Spleen (tissue), 11 donors: ENCODE data around the gene TMA7. TPM values are rescaled to one million over a fixed set of nuclear protein-coding genes. Genes with fewer than 3 reads are reported as not detected.

Experiments
- DNase-seq: peaks from one replicate; pipeline ENCODE4 v3.0.0-alpha.2; 2020
- H3K27ac ChIP-seq, 8 donors: fragments of 200-600 bp; sonication (generic) in 7 of 8; 1 replicate in 4 of 8; 2 replicates in 4 of 8; pipeline versions ENCODE4 v1.5.0 to v1.8.0; 2016 to 2021; ENCODE audit warnings: inconsistent platforms in 4 of 8, mild to moderate bottlenecking in 4 of 8, moderate library complexity in 1 of 8
- H3K27me3 ChIP-seq, 7 donors: fragments of 200-600 bp; sonication (generic) in 6 of 7; replicated peaks in 1 of 7; 1 replicate in 4 of 7; 2 replicates in 3 of 7; pipeline versions ENCODE4 v1.5.0 to v1.8.0; 2016 to 2021; ENCODE audit warnings: inconsistent platforms in 3 of 7, mild to moderate bottlenecking in 1 of 7
- H3K36me3 ChIP-seq, 6 donors: fragments of 200-600 bp; sonication (generic) in 5 of 6; 1 replicate in 4 of 6; 2 replicates in 2 of 6; pipeline versions ENCODE4 v1.5.0 to v1.8.0; 2016 to 2021; ENCODE audit warnings: inconsistent platforms in 2 of 6
- H3K4me1 ChIP-seq, 6 donors: fragments of 200-600 bp; sonication (generic) in 5 of 6; 1 replicate in 3 of 6; 2 replicates in 3 of 6; pipeline versions ENCODE4 v1.5.0 to v1.8.0; 2016 to 2021; ENCODE audit warnings: inconsistent platforms in 3 of 6
- H3K4me3 ChIP-seq, 8 donors: fragments of 200-600 bp; sonication (generic) in 7 of 8; 1 replicate in 4 of 8; 2 replicates in 4 of 8; pipeline versions ENCODE4 v1.5.0 to v1.8.0; 2016 to 2021; ENCODE audit warnings: inconsistent platforms in 4 of 8, mild to moderate bottlenecking in 4 of 8, moderate library complexity in 2 of 8
- H3K9me3 ChIP-seq, 8 donors: fragments of 200-600 bp; sonication (generic) in 7 of 8; 1 replicate in 4 of 8; 2 replicates in 4 of 8; pipeline versions ENCODE4 v1.5.0 to v1.8.0; 2016 to 2021; ENCODE audit warnings: inconsistent platforms in 4 of 8
- POLR2A ChIP-seq, 3 donors: fragments of 450-650 bp; IDR thresholded peaks; one replicate each; pipeline ENCODE4 v1.5.1; 2017; ENCODE audit warnings: antibody characterized with exemption in 3 of 3, mild to moderate bottlenecking in 1 of 3
- POLR2AphosphoS5 ChIP-seq, 3 donors: sonication (generic); formaldehyde crosslinking; IDR thresholded peaks; one replicate each; pipeline ENCODE4 v1.5.1; 2017; ENCODE audit warnings: antibody characterized with exemption in 3 of 3
- WGBS, 5 donors: extraction: QIAGEN DNeasy Blood & Tissue Kit in 3 of 5; methylation state at CpG; one replicate each; pipeline versions ENCODE4 v1.1.5 to v1.1.7; 2013 to 2018; 5-methylcytosine and 5-hydroxymethylcytosine counted together
- intact Hi-C: fragments of 100-400 bp; cut with DNase I; formaldehyde crosslinking; loops from one replicate; pipeline ENCODE4 v1.15.0; 2023; ENCODE audit warnings: low total_unique reads
- polyA plus RNA-seq, 3 donors: library from polyadenylated mRNA; stranded (reverse); fragments of 200-250 nt; gene quantifications; one replicate each; pipeline ENCODE4 v1.2.1, GENCODE V29; 2013
- total RNA-seq, 7 donors: library from RNA; depleted of rRNA in 3 of 7; stranded (reverse); fragments of >200 nt in 3 of 7; fragmentation: NEBNext Ultra II Directional in 4 of 7; extraction: Animal tissue kit (Norgen Biotek cat#: 25700) in 4 of 7; gene quantifications; one replicate each; pipeline versions ENCODE4 v1.1.0 to v1.2.1, GENCODE V29; 2016 to 2021
- TF ChIP-seq, protein P1 (sequence below), 11 experiments: fragments of 200-600 bp in 7 of 11; fragments of 450-650 bp in 4 of 11; sonication (generic) in 4 of 11; IDR thresholded peaks in 8 of 11; conservative IDR thresholded peaks in 3 of 11; 1 replicate in 7 of 11; 2 replicates in 4 of 11; pipeline versions ENCODE4 v1.4.0 to v1.8.0; 2016 to 2021; ENCODE audit warnings: antibody characterized with exemption in 11 of 11, inconsistent platforms in 4 of 11, mild to moderate bottlenecking in 1 of 11
- donor health status: healthy with polysubstance abuse.
- donor health status: DM: no; HTN: no; CAD: no; lungs with moderate emphysema.
- donor health status: DM: no; HTN: no; CAD: no.
- donor health status: Bipolar disorder and iron deficiency.
- donor health status: healthy.
- donor health status: DM: no; HTN: no; CAD: no.
- donor health status: DM: yes; HTN: yes; CAD: no.

TMA7 gene
- total and polyA plus RNA-seq, 10 donors, result 145 to 753 (median 216) TPM

DNA sequence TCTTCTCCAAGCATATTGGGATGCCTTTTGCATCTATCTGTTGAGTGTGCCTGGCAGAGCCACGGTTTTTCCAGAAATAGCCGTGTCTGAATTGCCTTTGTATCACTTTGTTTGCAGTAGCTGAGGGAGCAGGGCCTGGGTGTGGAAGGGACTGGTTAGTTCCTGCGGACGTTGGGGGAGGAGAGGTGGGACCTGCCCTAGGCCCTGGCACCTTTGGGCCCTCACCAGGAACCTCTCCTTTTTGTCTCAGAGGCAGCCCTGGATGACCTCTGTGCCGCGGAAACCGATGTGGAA, 25.1 kb downstream of the TMA7 start:
- intact Hi-C loops, result no loop called here
- Histone ChIP-seq H3K27me3 (no peaks in the 10 kb centered on the region), H3K9me3 (no peaks in the 10 kb centered on the region), H3K36me3 (peaks cover 0 to 85% (median 41%) of the 10 kb centered on the region in 6 donors), H3K4me3 (peak overlapping the region in 1 of 8 donors; percentile 92), H3K4me1 (peaks cover 41 to 61% (median 54%) of the 10 kb centered on the region in 6 donors), H3K27ac (peak overlapping the region; percentile 92 to 99 (median 98))
- DNase-seq, result no peak
- TF ChIP-seq POLR2AphosphoS5 (IDR thresholded peaks at IDR 0.05) (no peak), POLR2A (IDR thresholded peaks at IDR 0.05) (no peak)
- TF ChIP-seq, protein P1, sequence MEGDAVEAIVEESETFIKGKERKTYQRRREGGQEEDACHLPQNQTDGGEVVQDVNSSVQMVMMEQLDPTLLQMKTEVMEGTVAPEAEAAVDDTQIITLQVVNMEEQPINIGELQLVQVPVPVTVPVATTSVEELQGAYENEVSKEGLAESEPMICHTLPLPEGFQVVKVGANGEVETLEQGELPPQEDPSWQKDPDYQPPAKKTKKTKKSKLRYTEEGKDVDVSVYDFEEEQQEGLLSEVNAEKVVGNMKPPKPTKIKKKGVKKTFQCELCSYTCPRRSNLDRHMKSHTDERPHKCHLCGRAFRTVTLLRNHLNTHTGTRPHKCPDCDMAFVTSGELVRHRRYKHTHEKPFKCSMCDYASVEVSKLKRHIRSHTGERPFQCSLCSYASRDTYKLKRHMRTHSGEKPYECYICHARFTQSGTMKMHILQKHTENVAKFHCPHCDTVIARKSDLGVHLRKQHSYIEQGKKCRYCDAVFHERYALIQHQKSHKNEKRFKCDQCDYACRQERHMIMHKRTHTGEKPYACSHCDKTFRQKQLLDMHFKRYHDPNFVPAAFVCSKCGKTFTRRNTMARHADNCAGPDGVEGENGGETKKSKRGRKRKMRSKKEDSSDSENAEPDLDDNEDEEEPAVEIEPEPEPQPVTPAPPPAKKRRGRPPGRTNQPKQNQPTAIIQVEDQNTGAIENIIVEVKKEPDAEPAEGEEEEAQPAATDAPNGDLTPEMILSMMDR (IDR thresholded peaks at IDR 0.05 in 8 of 11, conservative IDR thresholded peaks at IDR 0.05 in 3 of 11), result no peak
- WGBS, 5 donors, result 36 to 59% (median 43%) methylated on average over 6 to 7 of the region's 7 CpGs

DNA sequence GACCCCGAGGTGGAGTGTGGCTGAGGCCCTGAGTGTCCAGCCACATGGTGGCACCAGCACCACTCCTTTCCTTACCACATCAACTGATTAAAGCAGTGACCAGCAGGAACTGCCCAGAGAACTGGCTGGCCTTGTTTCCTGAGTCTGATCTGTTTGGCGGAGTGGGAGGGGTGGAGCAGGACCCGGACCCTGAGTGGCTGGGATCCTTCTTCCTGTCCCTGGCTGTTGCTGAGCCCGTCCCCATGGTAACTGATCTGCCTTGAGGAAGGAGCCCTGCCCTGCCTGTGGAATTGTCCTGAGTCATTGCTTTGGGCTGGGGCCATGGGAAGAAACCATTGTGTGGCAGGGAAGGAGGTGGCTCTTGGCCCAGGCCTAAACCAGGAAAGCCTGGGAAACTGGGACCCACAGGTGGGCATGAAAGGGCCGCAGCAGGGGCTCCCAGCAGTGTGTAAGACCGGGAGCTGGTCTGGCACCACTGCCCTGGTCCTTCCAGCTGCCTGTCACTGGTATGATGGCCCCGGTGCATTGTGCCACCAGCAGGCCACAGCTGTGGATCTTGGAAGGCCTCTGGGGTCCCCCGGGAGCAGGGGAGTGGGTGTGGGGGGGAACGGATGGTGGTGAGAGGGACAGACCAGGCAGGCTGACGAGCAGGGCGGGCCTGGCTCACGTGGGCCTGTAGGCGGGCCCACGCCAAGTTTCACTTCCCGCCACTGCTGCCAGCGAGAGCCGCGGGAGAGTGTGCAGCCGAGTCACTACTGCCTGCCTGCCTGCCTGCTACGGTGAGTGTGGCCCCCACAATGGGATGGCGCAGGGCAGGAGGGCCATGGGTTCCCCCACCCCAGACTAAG, 25.7 kb downstream of the TMA7 start:
- TF ChIP-seq, protein P1 (IDR thresholded peaks at IDR 0.05 in 8 of 11, conservative IDR thresholded peaks at IDR 0.05 in 3 of 11), result peak; percentile 32 to 92 (median 69)
- peak; percentile 46 to 95 (median 78) for TF ChIP-seq POLR2A (IDR thresholded peaks at IDR 0.05)
- TF ChIP-seq POLR2AphosphoS5 (IDR thresholded peaks at IDR 0.05), result peak; percentile 96 to 98 (median 97)
- 2 to 10% (median 6%) methylated on average over 9 to 21 of the region's 21 CpGs for whole genome bisulfite sequencing, 5 donors
- H3K4me1 ChIP-seq, result peaks cover 47 to 67% (median 60%) of the 10 kb centered on the region in 6 donors

DNA sequence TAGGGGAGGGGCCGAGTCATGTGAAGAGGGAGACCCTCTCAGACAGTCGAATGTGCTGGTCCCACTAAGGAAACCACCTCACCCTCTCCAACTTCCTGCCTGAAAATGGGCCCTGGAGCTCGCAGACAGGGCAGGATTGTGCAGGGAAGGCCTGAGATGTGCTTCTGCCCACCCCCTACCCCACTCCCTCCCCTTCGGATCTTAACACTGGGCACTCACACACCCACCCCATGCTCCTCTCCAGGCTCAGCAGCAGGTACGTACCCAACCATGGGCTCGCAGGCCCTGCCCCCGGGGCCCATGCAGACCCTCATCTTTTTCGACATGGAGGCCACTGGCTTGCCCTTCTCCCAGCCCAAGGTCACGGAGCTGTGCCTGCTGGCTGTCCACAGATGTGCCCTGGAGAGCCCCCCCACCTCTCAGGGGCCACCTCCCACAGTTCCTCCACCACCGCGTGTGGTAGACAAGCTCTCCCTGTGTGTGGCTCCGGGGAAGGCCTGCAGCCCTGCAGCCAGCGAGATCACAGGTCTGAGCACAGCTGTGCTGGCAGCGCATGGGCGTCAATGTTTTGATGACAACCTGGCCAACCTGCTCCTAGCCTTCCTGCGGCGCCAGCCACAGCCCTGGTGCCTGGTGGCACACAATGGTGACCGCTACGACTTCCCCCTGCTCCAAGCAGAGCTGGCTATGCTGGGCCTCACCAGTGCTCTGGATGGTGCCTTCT, 26.5 kb downstream of the TMA7 start:
- peak; percentile 86 for DNase-seq
- intact Hi-C loops, result no loop called here
- peak overlapping the region; percentile 39 to 92 (median 67) for H3K4me3 ChIP-seq

More for the DNA sequence above, 25.7 kb downstream of the TMA7 start:
- H3K4me3 ChIP-seq, result peak overlapping the region; percentile 39 to 92 (median 67)
- intact Hi-C loops, result no loop called here
- H3K9me3 ChIP-seq, result no peaks in the 10 kb centered on the region
- peak overlapping the region; percentile 92 to 99 (median 98) for H3K27ac ChIP-seq
- H3K27me3 ChIP-seq, result no peaks in the 10 kb centered on the region
- DNase-seq, result peak; percentile 98
- H3K36me3 ChIP-seq, result peaks cover 0 to 85% (median 37%) of the 10 kb centered on the region in 6 donors

More for the DNA sequence above, 26.5 kb downstream of the TMA7 start:
- Histone ChIP-seq H3K4me1 (peaks cover 53 to 75% (median 68%) of the 10 kb centered on the region in 6 donors), H3K9me3 (no peaks in the 10 kb centered on the region), H3K27ac (peak overlapping the region; percentile 92 to 99 (median 98)), H3K27me3 (no peaks in the 10 kb centered on the region), H3K36me3 (peaks cover 0 to 81% (median 31%) of the 10 kb centered on the region in 6 donors)
- TF ChIP-seq, protein P1 (IDR thresholded peaks at IDR 0.05 in 8 of 11, conservative IDR thresholded peaks at IDR 0.05 in 3 of 11), result no peak
- TF ChIP-seq POLR2AphosphoS5 (IDR thresholded peaks at IDR 0.05) (peak; percentile 27 to 71 (median 40)), POLR2A (IDR thresholded peaks at IDR 0.05) (no peak)
- WGBS, 5 donors, result 0 to 18% (median 12%) methylated on average over 7 to 19 of the region's 19 CpGs
